Suprapubic skin (tissue), 4 donors: ENCODE measurements around the gene C10orf95. TPM values are rescaled to one million over a fixed set of nuclear protein-coding genes. Genes with fewer than 3 reads are reported as not detected.

Experiments used
- DNase-seq, 2 donors: peaks; one replicate each; pipeline ENCODE4 v3.0.0-alpha.2; 2019; ENCODE audit warnings: low spot score in 2 of 2
- H3K27ac ChIP-seq: fragments of 200-600 bp; sonication (generic); one replicate; pipeline ENCODE4 v1.5.1; 2019
- H3K27me3 ChIP-seq: fragments of 200-600 bp; sonication (generic); one replicate; pipeline ENCODE4 v1.5.1; 2019
- H3K36me3 ChIP-seq: fragments of 200-600 bp; sonication (generic); one replicate; pipeline ENCODE4 v1.5.1; 2019
- H3K4me1 ChIP-seq: fragments of 200-600 bp; sonication (generic); one replicate; pipeline ENCODE4 v1.5.1; 2019
- H3K4me3 ChIP-seq: fragments of 200-600 bp; sonication (generic); one replicate; pipeline ENCODE4 v1.5.1; 2019; ENCODE audit warnings: mild to moderate bottlenecking
- H3K9me3 ChIP-seq: fragments of 200-600 bp; sonication (generic); one replicate; pipeline ENCODE4 v1.5.1; 2019
- EP300 ChIP-seq: sonication (generic); formaldehyde crosslinking; IDR thresholded peaks from one replicate; pipeline ENCODE4 v1.6.1; 2017; ENCODE audit warnings: antibody characterized with exemption
- POLR2A ChIP-seq, 2 donors: fragments of 450-650 bp; IDR thresholded peaks; one replicate each; pipeline ENCODE4 v1.6.1; 2017; ENCODE audit warnings: antibody characterized with exemption in 2 of 2, mild to moderate bottlenecking in 2 of 2, moderate library complexity in 2 of 2
- POLR2AphosphoS5 ChIP-seq, 3 donors: sonication (generic); formaldehyde crosslinking; IDR thresholded peaks; one replicate each; pipeline ENCODE4 v1.6.1; 2017; ENCODE audit warnings: antibody characterized with exemption in 3 of 3
- whole genome bisulfite sequencing: methylation state at CpG from one replicate; pipeline ENCODE4 v1.1.5; 2018; 5-methylcytosine and 5-hydroxymethylcytosine counted together
- total RNA-seq, 4 donors: library from RNA; depleted of rRNA; stranded (reverse); fragments of >200 nt; gene quantifications; one replicate each; pipeline ENCODE4 v1.1.0, GENCODE V29; 2016
- TF ChIP-seq, protein P1 (sequence below), 2 donors: fragments of 200-600 bp in 1 of 2; fragments of 450-650 bp in 1 of 2; sonication (generic) in 1 of 2; IDR thresholded peaks; one replicate each; pipeline ENCODE4 v1.5.1; 2016 to 2019; ENCODE audit warnings: antibody characterized with exemption in 2 of 2, mild to moderate bottlenecking in 1 of 2, moderate library complexity in 1 of 2

Gene C10orf95
- total RNA-seq, 4 donors from 2014 or later: 1.4 to 7.1 (median 5.4) TPM

DNA sequence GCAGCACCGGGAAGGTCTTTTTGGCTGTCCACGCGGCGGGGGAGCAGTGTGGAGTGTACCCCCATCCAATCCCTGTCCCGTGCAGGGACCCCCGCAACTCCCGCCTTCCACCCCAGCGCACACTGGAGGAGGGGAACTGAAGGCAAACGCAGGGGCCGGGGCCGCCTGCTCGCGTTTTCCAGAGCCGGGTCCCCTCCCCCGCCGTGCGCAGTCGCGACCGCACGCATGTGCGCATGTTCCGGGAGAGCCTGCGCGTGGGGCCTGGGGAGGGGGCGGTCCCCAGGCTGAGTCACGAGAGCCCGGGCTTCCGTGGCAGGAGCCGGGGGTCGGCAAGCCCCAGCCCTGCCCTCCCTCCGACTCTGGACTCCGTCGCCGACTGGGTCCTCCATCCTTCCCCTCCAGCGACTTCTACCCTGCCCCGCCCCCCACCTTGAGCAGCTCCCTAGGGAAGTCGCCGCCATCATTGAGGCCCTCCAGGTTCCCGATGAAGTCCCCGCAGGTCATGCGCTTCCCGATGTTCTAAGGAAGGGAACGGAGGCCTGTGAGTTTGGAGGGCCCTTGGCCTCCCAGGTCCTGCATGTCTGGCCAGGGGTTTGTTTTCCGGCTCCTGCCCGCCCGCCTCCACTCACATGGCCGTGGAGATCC is 40.8 kb downstream of the C10orf95 start:
- peak in 1 of 2 donors; percentile 51 for DNase-seq
- 2% methylated on average over 22 of the region's 48 CpGs for WGBS
- Histone ChIP-seq H3K27me3 (peaks cover 73% of the 10 kb centered on the region), H3K27ac (no peak overlapping the region), H3K4me1 (peaks cover 24% of the 10 kb centered on the region), H3K9me3 (no peaks in the 10 kb centered on the region), H3K4me3 (peak overlapping the region; percentile 31), H3K36me3 (no peaks in the 10 kb centered on the region)
- TF ChIP-seq EP300 (no peak), POLR2AphosphoS5 (IDR thresholded peaks at IDR 0.05) (no peak), POLR2A (IDR thresholded peaks at IDR 0.05) (no peak)
- TF ChIP-seq, protein P1, sequence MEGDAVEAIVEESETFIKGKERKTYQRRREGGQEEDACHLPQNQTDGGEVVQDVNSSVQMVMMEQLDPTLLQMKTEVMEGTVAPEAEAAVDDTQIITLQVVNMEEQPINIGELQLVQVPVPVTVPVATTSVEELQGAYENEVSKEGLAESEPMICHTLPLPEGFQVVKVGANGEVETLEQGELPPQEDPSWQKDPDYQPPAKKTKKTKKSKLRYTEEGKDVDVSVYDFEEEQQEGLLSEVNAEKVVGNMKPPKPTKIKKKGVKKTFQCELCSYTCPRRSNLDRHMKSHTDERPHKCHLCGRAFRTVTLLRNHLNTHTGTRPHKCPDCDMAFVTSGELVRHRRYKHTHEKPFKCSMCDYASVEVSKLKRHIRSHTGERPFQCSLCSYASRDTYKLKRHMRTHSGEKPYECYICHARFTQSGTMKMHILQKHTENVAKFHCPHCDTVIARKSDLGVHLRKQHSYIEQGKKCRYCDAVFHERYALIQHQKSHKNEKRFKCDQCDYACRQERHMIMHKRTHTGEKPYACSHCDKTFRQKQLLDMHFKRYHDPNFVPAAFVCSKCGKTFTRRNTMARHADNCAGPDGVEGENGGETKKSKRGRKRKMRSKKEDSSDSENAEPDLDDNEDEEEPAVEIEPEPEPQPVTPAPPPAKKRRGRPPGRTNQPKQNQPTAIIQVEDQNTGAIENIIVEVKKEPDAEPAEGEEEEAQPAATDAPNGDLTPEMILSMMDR (IDR thresholded peaks at IDR 0.05): no peak

DNA sequence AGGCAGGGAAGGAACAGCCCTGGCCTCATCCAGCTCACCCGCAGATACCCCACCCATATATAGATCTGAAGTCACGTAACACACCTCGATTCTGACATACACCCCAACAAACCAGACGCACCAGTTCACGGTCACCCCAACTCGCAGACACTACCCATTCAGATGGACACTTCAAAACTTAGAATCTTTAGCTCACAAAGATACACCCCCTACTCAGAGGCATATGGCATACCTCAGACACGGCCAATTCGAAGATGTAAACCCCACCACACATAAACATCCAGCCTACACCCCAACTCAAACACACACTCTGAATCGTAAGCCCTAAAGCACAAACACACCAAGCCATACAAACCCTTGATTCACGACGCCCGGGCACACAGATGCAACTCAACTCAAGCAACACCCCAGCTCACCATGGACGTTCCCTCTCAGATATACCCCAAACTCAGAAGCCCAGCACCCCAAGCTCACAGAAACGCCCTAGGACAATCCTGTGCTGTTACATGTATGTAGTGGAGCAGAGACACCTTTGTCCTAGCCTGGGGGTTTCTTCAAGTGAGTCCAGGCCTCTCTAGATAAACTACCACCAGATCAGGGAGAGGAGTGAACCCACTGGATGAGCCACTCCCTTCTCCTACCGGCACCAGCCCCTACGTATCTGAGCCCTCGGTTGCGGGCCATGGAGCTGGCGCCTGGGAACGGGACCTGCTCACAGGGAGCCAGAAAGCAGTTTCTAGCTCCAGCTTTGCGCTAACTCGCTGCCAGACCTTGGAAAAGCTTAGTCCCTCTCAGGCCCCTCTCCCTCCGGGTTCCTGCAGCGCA is 41.5 kb downstream of the C10orf95 start:
- H3K27me3 ChIP-seq: peaks cover 68% of the 10 kb centered on the region

DNA sequence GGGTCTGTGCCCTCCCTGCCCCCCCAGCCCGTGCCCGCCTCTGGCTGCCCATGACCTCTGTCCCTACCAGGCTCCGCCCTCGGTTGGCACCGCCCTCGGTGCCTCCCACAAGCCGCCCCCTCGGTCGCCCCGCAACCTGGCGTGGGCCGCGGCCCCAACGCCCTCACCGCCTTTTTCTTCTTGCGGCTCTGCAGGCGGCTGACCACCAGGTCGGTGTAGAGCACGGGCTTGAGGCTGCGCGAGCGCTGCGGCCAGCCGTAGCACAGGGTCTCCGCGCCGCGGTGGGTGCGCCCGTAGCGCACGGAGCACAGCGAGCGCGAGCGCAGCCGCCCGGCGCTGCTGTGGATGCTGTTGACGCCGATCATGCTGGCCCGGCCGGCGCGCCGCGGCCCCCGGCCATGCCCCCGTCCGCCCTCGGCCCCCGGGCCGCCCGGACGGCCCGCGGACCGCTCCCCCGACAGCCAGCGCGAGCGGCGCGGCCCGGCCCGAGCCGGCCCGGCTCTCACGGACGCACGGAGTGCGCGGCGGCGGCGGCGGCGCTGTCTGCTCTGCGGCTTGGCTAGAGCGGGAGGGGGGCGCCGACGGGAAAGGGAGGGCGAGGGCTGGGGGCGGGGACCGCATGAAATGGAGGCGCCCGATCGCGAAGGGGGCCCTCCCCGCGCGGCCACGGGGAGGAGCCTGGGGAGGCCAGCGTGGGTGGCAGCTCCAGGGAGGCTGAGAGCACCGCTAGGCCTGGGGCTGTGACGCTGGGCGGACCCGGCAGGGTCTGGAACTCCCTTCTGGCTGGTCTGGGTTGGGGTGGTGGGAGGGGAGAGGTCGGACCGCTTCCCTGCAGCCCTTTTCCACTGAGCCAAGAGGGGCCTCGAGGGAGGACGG is 42.4 kb downstream of the C10orf95 start:
- Histone ChIP-seq H3K9me3 (no peaks in the 10 kb centered on the region), H3K27ac (no peak overlapping the region), H3K4me1 (peaks cover 24% of the 10 kb centered on the region), H3K4me3 (peak overlapping the region; percentile 54), H3K27me3 (peaks cover 62% of the 10 kb centered on the region), H3K36me3 (no peaks in the 10 kb centered on the region)
- DNase-seq: peak in 1 of 2 donors; percentile 69
- TF ChIP-seq EP300: no peak
- TF ChIP-seq POLR2A (IDR thresholded peaks at IDR 0.05): no peak
- no peak for TF ChIP-seq POLR2AphosphoS5 (IDR thresholded peaks at IDR 0.05)
- TF ChIP-seq, protein P1 (IDR thresholded peaks at IDR 0.05): no peak
- under 1% methylated on average over 19 of the region's 103 CpGs for WGBS

More for the DNA sequence above, 41.5 kb downstream of the C10orf95 start:
- Histone ChIP-seq H3K36me3 (no peaks in the 10 kb centered on the region), H3K9me3 (no peaks in the 10 kb centered on the region), H3K4me1 (peaks cover 24% of the 10 kb centered on the region), H3K4me3 (peak overlapping the region; percentile 54), H3K27ac (no peak overlapping the region)
- TF ChIP-seq, protein P1 (IDR thresholded peaks at IDR 0.05): no peak
- TF ChIP-seq EP300: no peak
- TF ChIP-seq POLR2A (IDR thresholded peaks at IDR 0.05): no peak
- TF ChIP-seq POLR2AphosphoS5 (IDR thresholded peaks at IDR 0.05): no peak
- no peak for DNase-seq
- WGBS: 28% methylated on average over 22 of the region's 24 CpGs

DNA sequence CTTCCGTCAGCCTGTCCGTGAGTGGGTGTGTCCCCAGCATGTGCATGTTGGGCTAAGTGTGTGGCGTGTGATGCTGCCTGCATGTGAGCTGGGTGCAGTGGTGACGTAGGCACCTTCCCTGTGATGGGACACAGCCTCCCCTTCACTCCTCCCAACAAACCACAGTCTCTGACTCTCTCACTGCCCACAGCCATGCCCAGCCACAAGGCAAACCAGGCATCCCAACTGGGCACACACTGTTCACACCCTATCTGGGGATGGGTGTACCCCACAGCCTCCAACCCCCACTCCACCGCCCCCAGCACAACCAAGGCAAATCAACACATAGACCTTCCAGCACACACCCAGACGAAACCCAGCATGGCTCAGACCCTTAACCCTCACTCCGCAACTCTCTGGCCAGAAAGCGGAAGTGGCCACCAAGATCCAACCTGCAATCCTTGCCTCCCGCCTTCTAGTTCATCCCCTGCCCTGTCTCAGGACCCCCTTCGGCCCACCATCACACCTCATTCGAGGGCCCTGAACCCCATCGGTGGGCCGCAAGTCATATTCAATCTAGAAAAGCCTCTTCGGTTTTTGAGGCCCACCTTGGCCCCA is 43.1 kb downstream of the C10orf95 start:
- Histone ChIP-seq H3K27me3 (peaks cover 56% of the 10 kb centered on the region), H3K27ac (no peak overlapping the region), H3K9me3 (no peaks in the 10 kb centered on the region), H3K4me1 (peaks cover 24% of the 10 kb centered on the region), H3K4me3 (peak overlapping the region; percentile 54), H3K36me3 (no peaks in the 10 kb centered on the region)
- peak; percentile 69 for TF ChIP-seq EP300
- no peak for TF ChIP-seq POLR2A (IDR thresholded peaks at IDR 0.05)
- no peak for TF ChIP-seq POLR2AphosphoS5 (IDR thresholded peaks at IDR 0.05)
- peak in 1 of 2 donors; percentile 52 for DNase-seq
- WGBS: 45% methylated on average over 11 of the region's 14 CpGs

DNA sequence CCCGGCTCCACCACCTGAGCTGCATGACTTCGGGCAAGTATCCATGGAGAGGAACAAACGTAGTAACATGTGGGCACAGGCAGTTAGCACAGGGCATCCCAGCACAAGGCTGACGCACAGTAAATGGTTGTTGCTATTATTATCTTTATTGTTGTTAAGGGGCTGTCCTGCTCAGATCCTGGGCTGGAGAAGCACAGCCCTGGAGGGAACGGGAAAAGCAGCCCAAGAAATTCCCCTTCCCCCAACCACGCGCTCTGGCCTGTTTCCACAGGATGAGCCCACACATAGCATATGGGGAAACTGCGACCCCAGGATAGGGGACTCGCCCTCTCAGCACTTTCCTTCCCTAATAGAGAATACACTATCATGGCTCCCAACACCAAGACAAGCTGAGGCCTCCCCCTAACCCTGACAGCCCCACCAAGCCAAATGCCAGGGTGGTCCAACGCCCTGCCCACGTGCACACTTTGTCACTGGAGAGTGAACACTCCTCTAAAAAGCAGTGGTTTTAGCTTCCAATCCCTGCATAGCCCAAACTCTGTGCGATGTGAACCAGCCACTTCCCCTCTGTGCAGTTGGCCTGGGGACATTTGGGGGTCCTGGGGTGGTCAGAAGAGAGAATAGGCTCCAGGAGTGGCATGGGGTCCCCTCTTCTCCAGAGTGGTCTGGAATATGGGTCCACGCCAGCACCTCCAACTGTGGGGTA is 43.8 kb downstream of the C10orf95 start:
- TF ChIP-seq POLR2A (IDR thresholded peaks at IDR 0.05): no peak
- TF ChIP-seq EP300: peak; percentile 78
- Histone ChIP-seq H3K27ac (no peak overlapping the region), H3K36me3 (peaks cover 4% of the 10 kb centered on the region), H3K4me3 (no peak overlapping the region), H3K27me3 (peaks cover 50% of the 10 kb centered on the region), H3K4me1 (peaks cover 24% of the 10 kb centered on the region), H3K9me3 (no peaks in the 10 kb centered on the region)
- no peak for DNase-seq
- 59% methylated on average over 13 of the region's 13 CpGs for whole genome bisulfite sequencing
